HS-5 (cell line): ENCODE measurements around the gene CCR9.

Experiments used
- DNase-seq: peaks from one replicate; pipeline ENCODE4 v3.0.0-alpha.2; 2012; ENCODE audit warnings: low read depth

Gene CCR9

DNA sequence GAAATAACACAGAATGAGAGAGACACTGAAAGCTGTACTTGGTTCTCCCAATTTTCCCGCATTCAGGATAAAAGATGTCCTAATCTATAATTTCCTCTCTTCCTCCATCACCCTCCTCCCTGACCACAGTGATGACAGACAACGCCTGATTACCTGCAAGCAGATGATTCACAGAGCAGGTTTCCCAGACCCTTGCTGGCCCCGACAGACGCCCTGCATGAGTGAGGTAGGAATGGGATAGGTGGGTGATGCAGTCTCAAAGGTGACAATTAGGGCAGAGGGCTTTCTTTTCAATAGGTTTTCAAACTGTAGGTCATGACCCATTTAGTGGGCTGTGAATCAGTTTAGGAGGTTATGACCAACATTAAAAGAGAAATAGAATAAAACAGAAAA lies 51.7 kb downstream of the CCR9 start:
- DNase-seq: no peak

GRCh38 chr3:45938864-45939263 lies 52.5 kb downstream of the CCR9 start:
- peak; percentile 76 for DNase-seq

DNA sequence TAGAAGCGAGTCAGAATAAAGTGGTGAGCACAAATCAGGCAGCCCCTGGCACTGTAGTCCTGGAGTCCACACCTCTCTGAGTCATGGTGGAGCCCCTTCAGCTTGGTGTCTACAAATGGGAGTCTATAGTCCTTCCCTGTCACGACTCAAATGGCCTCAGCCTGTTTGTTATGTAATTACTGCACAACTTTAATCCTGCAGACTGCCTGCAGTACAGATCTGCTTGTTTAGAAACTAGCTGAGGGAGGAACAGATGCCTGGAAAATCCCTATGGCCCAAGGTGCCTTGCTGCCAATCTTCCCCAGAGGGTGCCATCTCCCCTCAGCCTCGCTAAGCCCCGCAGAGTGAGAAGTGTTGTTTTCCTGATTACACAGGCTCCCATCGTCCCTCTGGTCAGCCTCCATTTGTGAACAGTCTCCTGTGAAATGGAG lies 53.0 kb downstream of the CCR9 start:
- DNase-seq: no peak

- no peak for DNase-seq
Observed at GRCh38 chr3:45940004-45940780, 53.8 kb downstream of the CCR9 start.

DNA sequence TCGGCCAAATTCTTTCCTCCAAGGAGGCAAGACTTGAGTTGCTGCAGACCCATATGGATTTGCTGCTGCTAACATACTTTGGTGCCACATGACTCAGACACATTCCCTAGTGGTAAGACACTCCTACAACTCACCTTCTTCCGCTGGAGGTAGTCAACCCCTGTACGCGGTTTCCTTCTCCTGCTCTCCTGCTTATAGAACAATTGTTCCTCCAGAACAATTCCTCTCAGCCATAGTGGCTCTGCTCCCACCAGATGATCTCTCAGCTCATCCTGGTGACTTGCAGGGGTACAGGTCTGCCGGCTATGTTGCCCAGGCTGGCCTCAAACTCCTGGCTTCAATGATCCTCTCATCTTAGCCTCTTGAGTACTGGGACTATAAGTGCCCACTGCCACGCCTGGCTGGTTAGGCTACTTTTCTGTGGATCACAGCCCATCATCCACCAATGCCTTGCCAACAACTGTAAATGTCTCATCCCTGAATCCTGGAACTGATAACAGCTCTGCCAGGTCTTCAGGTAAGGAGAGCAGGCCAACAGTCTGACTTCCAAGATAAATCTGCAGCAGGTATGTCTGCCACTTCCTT lies 54.5 kb downstream of the CCR9 start:
- no peak for DNase-seq

- DNase-seq: no peak
Observed at GRCh38 chr3:45942051-45942825, 55.9 kb downstream of the CCR9 start.

DNA sequence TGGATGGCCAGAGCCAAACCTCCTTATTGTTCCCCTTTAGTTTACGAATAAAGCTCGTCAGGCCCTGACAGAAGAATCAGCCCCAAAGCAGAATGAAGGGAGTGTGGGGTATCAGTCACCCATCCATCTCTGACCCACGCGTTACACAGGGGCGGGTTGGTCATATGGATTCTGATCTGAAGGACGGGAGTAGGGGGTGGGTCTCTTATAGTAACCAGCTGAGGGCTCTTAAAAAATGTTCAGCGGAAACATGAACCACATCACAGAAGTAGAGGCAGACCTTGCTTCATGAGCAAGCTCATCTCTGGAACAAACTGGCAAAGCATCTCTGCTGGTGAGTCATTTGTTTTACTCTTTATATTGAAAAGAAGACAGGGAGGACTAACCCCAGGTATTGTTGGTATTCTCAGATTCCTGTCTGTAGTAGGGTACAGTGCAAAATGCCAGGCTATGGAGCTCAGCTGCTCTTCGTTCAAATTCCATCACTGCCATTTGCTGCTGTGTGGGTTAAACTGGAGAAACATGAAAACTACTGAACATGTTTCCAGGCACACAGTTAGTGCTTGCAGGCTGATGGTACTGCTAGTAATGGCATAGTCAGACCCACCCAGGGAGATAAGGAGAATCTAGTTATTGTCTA lies 57.0 kb downstream of the CCR9 start, which contains the start of gene CXCR6:
TSS of gene CXCR6 (plus strand) at position 258 of the 640 bp plus-strand sequence. CDS start 3,018 bp downstream, outside the sequence.
- DNase-seq: no peak

DNA sequence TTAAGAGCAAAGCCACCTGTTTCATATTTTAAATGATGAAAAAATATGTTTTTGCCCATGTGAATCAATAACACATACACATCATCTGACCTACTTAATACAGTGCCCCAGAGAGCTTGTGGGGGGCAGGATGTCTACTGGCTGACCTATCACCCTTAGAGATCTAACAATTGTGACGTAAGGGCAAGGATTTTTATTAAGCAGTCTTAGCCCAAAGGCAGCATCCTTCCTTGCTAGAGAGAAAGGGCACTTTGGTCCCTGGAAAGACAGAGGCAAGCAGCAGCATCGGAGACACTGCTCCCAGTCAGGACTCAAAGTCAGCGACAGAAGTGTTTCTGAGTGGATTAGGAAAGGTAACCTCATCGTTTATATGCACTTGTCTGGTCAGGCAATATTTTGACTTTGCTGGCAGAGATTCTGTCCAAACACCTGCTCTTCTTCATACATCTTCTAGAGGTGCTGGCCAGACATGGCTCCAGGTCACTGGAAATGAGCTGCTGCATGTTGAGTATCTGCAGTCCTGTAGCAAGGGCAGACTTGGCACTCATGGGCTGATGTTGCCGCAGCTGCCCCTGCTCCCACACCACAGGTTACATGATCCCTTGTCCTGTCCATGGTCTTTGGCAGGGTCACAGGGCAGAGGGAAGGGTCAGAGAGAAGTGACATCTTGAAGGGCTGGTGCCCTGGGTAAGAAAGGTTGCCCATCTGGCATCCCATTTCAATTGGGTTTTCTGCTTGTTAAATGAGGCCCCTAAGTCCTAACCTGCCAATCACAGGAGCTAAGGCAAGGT lies 58.7 kb downstream of the CCR9 start:
- no peak for DNase-seq

DNA sequence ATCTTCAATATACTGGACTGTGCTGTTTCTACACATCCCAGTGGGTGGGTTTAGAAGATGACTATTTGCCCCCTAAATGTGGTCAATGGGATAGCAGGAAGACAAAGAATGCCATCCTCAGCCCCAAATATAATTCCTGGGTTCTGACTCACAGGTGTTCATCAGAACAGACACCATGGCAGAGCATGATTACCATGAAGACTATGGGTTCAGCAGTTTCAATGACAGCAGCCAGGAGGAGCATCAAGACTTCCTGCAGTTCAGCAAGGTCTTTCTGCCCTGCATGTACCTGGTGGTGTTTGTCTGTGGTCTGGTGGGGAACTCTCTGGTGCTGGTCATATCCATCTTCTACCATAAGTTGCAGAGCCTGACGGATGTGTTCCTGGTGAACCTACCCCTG lies 60.0 kb downstream of the CCR9 start:
- peak; percentile 42 for DNase-seq

- no peak for DNase-seq
Observed at GRCh38 chr3:45946875-45947274, 60.5 kb downstream of the CCR9 start.

GRCh38 chr3:45947361-45947760 lies 61.0 kb downstream of the CCR9 start:
- no peak for DNase-seq

GRCh38 chr3:45948311-45948781 lies 62.0 kb downstream of the CCR9 start:
- no peak for DNase-seq

DNA sequence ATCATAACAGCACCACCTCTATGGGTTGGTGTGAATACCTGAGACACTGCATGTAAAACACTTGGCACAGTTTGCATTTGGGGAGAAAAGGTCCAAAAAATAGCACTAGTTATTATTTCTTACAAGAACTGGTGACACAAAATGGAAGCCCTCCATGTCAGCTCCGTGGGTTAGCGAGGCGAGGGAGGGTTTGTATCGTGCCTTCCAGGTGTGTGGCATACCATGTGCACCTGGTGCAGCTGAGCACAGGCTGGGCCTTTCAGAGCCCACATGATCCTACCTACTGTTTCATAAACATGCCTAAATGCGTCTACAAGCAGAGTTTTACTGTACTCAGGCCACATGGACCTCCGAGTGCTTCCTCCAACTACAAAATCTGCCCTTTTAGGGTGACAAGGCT lies 62.5 kb downstream of the CCR9 start:
- DNase-seq: no peak

- no peak for DNase-seq
Observed at GRCh38 chr3:45949432-45949831, 63.1 kb downstream of the CCR9 start.

GRCh38 chr3:45950131-45950530 lies 63.8 kb downstream of the CCR9 start:
- DNase-seq: no peak

DNA sequence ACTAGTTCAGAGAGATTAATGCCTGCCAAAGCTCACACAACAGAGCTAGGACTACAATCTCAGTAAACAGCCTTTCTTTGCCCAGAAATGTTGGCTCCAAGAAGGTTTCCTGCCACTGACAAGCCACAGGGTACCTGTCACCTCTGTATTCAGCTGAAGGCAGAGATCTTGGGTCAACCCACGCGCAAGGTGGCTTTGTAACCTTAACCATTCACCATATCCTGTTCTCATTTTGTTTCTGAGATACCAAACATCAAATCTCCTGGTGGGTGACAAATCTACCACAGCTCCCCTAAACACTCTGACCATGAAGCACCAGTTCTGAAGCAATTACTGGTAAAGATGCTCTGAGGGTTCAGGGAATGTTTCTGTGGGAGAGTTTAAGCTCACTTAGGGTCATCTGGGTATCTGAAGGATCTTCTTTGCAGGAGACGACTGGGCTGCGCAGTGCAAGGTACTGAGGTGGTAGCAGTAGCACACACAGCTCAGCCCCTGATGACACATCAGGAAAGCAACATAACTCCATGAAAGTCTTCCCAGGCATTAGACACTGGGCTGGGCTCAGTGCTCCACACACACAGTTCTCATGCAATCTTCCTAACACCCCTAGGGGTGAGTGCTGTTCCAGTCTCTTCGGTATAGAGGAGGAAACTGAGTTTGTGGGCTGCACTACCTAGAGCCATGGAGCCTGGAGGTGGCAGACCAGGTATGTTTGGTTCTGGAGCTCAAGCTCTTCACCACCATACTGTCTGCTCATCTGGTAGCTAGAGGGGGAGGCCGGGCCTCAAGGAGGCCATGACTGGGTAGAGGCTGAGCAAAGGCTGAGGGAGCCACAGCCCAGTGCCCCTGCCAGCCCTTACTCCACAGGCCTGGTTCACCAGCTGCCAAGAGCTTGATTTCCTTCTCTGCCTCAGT lies 64.6 kb downstream of the CCR9 start:
- no peak for DNase-seq

DNA sequence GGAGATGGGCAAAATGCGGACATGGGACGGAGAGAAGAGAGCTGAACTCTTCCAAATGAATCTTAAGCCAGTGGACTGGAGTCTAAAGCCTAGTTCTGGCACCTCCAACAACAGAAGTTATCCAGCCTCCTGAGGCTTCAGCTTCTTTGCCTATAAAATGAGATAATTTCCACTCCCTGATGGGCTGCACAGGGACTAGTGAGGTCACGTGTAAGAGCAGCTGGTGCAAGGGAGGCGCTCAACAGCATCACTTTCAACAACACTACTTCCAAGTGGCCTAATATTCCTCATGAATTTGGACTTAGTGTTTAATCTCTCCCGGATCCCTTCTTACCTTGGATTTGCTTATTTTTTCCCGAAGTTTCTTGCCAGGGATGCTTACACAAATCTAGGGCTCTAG lies 65.6 kb downstream of the CCR9 start:
- no peak for DNase-seq

DNA sequence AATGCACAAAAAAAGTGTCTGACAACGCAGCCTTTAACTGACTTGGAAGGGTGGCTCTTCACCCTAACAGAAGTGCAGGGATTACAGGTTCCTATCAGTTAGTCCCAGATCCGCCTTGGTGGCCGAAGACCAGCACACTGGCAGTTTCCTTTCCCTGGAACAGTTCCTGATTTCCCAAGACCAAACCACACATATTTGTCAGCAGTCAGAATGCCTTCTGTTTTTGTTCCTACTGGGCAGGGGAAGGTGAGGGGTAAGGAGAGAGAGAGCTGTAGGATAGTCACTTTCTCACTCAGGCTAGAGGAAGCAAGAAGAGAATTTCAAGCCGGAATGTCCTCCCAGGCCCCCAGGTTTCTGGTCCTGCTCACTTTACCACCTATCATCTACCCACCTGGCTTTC lies 66.1 kb downstream of the CCR9 start:
- no peak for DNase-seq
